NCI-H146 treated with DMSO at 0.1 percent for 48 hours (cell line): Measurements from ENCODE around the gene CACNA1E.
"Not testable (repeated sequence)": the region's sequence is repeated elsewhere in the genome, so short reads cannot be mapped to it uniquely, and the experiment has no call there.

ENCODE experiments used
- DNase-seq: peaks from one replicate; lab custom pipeline; 2025; ENCODE audit not compliant: unreplicated experiment; lab: John Stamatoyannopoulos, UW

The CACNA1E gene

GRCh38 chr1:181514298-181515290 lies 31.3 kb downstream of the CACNA1E start:
- DNase-seq, result peak; percentile 98

DNA sequence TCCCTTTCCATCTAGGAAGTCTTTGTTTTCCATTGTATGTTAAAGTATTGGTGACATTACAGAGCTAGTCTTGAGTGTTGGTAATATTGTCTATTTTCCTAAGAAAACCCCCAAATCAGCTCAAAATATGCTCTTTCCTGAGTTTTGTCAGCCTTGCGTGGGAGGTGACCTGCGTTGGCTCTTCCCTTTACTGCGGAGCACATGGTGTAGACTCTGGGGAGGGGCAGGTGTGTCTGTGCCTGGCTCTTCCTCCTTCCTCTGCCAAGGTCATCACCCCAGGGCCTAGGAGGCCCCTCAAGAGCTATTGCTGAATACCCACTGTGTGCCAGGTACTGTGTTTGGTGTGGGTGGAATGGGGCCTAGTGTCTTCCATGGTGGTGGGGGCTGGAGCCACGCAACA lies 33.4 kb downstream of the CACNA1E start:
- no peak for DNase-seq

DNA sequence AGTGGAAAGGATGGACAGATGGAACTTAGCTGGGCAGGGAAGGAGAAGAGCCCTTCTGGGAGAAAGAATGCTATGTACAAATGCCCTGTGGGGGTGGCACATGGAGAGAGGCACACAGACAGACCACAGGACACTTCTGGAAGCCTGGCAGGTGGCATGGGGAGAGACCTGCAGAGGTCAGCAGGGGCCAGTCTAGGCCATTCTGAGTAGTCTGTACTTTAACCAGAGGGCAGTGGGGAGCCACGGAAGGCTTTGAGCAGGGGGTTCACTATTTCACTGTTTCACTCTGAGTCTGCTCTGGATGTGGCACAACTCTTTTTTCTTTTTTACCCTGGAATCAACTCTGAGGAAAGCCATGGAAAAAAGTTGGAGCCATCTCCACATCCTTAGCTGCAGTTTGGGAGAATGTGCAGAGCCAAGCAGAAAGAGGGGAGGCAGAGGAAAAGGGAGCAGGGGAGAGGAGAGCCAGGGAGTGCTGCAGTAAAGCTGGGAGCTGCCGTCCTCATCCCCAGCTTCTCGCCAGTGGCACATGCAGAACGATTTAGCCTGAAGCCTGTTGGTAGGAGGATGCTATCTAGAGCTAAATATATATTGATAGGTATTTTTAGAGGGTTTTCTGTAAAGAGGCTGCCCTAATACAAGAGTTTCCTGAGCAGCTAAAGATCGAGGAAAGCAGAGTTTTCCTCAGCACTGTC lies 34.0 kb downstream of the CACNA1E start:
- DNase-seq, result no peak

GRCh38 chr1:181518152-181518551 lies 34.8 kb downstream of the CACNA1E start:
- no peak for DNase-seq

DNA sequence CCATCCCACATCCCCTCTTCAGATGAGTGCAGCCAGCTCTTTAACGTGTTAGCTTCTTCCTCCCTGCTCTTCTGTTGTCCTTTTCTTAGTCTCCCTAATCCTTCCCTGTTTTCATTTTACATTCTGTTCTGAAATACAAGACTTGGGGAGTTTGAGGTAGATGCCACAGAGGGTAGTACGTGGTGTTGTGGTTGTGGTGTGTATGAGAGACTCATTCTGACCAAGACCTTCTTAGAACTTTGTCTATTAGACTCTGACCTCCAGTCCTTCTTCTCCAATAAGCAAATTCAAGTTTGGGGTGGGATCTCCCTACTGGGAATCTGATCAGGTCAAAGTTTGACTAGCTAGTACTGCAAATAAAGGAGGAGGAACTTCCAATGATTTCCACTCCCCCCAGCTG lies 39.5 kb downstream of the CACNA1E start:
- no peak for DNase-seq

DNA sequence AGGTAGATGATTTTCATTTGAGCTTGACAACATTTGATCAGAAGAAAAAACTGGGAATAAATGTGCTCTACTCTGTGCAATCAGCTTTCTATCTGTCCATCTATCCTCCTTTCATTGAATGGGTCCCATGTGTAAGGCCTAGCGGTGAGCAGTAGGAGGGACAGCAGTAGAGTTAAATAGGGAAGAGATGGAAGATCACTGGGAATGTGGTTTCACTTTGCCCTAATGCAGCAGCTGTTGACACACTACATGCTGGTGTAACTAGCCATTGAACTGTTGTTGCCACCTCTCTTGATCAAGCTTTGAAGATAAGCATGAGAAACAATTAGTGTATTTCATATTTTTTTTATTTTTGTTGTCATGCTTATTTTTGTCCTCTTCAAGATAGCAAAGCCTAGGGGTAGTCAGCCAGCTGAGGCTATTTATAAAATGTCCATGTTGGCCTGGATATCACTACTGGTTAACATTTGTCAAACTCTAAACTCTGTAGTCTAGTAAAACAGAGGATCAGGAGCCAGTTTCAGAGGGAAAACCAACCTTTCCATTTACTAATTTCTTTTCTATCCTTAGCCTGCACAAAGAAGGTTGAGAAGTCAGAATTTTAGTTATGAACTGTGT lies 41.9 kb downstream of the CACNA1E start:
- DNase-seq, result no peak

- not testable (repeated sequence) for DNase-seq
These were observed 44.9 kb downstream of the CACNA1E start for GRCh38 chr1:181528241-181528640.

DNA sequence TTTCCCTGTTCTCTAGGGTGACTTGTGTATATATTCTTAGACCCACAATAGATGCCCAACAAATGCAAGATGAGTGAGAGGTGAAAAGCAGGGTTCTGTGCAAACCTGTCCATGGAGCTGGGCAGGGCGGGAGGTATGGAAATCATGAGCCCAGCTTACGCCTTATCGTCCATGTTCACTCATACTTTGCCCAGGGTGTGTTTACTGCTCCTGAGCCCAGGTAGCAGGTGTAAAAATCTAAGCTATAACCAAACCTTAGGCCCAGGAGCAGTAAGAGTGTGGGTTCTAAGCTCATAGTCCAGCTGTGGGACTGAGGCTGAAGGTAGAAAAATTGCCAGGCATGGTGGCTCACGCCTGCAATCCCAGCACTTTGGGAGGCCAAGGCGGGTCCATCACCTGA lies 48.1 kb downstream of the CACNA1E start:
- no peak for DNase-seq

DNA sequence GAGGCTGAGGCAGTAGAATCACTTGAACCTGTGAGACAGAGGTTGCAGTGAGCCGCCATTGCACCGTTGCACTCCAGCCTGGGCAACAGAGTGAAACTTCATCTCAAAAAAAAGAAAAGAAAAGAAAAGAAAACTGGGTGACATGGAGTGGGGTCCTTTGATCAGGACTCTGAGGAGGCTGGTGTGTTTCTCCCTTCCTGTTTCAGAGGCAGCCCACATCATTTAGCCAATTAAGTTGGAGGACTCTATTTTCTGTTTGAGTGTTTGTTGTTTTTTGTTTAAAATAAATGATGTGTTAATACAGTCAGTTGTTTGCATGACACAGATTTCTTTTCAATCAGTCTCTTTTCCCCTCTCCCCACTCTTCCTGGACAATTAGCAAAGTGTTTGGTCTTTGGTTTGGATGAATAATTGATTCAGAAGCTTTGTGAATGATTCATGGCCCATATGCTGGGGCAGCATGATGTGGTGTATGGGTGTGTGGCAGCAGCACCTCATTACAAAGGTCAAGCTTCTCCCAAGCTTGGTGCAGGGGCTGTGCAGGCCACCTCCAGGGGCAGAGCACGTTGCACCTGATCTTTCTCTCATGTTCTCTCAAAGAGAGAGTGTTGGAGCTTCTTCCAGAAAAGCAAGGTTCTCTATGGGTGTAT lies 48.8 kb downstream of the CACNA1E start:
- DNase-seq, result no peak

DNA sequence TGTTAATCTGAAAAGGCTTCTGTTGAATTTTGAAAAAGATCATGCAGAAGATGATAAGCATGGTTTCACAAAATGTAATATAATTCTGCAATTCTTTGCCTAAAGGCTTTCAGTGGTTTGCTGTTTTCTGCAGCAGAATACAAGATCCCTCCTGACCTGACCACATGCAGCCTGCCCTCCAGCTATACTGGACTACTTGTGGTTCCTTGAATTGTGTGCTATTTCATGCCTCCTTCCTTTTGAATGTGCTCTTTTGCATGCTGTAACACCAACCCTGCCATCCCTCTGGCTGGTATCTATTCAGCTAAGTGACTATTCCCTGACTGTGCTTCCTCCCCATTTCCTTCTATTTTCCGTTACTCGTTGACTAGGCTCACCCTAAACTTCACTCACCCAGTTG lies 55.5 kb downstream of the CACNA1E start:
- no peak for DNase-seq

- no peak for DNase-seq
These were observed 58.1 kb downstream of the CACNA1E start for GRCh38 chr1:181541458-181541857.

- DNase-seq, result no peak
These were observed 58.6 kb downstream of the CACNA1E start for GRCh38 chr1:181541947-181542346.

DNA sequence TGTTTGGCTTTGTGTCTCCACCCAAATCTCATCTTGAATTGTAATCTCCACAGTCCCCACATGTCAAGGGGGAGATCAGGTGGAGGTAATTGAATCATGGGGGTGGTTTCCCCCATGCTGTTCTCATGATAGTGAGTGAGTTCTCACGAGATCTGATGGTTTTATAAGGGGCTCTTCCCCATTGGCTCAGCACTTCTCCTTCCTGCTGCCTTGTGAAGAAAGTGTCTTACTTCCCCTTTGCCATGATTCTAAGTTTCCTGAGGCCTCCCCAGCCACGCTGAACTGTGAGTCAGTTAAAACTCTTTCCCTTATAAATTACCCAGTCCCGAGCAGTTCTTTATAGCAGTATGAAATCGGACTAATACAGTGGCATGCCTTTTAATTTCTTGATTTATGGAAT lies 59.1 kb downstream of the CACNA1E start:
- DNase-seq, result not testable (repeated sequence)

- no peak for DNase-seq
These were observed 62.1 kb downstream of the CACNA1E start for GRCh38 chr1:181545395-181545794.

- DNase-seq, result no peak
These were observed 65.2 kb downstream of the CACNA1E start for GRCh38 chr1:181548497-181548896.

DNA sequence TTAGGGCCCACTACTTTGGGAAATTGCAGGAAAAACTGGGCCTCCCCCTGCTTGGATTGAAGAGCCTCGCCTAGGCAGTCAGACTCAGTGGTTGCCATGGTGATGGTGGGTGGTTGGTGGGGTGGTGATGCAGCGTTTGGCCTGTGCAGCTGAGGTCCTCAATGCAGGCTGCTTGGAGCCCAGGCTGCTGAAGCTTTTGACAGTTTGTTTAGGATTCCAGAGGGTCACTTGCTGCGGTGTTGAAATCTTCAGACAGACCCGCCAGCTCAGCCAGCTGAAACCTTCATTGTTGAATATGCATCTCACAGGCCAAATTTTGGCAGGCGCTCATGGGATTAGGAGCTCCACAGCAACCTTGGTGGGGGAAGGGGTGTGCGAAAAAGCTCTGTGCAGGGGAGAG lies 67.9 kb downstream of the CACNA1E start:
- DNase-seq, result peak; percentile 30

DNA sequence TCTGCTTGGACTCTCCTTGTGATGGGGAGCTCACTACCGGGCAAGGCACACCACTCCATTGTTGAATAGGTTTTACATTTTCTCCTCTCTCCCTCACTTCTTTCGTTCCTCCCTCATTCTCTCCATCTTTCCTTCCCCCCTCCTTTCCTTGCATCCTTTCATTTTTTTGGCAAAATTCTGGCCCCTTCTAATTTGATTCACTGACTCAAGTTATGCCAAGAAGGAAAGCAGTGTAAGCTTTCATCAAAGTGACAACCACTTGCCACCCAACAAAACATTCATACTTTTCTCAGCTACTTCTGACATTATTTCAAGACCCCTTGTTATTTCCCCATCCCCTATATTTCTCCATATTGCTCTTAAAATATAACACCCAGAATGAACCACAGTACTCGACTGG lies 68.4 kb downstream of the CACNA1E start:
- no peak for DNase-seq

DNA sequence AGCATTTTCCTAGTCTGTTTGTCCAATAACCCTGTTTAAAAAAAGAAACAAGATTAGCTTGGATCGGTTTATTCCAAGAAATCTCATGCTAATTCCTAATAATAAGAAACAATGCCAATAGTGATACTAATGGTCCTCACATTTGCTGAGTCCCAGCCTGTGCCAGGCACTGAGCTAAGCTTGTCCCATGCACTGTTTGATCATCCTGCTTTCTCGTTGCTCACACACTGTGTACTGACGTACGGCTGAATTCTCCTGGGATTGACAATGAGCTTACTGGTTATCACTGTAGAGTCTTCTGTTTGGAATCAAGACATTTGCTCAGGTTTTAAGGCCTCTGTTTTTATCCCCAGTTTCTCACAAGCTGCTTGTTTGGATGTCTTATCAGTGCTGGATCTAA lies 71.1 kb downstream of the CACNA1E start:
- no peak for DNase-seq

GRCh38 chr1:181556631-181557030 lies 73.3 kb downstream of the CACNA1E start:
- DNase-seq, result no peak

DNA sequence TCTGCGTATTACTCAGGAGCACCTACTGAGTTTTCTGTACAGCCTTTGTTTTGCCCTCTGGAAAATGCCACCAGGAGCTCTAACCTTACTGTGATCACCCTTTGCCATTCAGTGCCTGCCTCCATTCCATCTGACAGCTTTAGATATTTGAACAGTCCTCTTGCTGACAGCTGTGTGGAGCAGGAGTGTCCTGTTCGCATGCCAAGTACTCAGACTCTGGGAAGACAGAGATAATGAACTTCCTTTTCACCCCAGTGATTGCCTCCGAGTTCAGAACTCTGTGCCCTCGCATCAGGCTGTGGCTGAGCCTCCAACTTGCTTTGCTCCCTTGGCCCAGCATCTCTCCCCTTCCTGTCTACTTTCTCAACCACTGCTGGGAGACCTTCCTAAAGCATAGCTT lies 74.0 kb downstream of the CACNA1E start:
- no peak for DNase-seq

- no peak for DNase-seq
These were observed 75.1 kb downstream of the CACNA1E start for GRCh38 chr1:181558416-181558815.
